GM18867 (cell line): Measurements from ENCODE around the gene CEACAM8.
"Not testable (repeated sequence)": the region's sequence is repeated elsewhere in the genome, so short reads cannot be mapped to it uniquely, and the experiment has no call there.

Experiments
- ATAC-seq: cut with Tn5 transposase; IDR thresholded peaks from one replicate; pipeline ENCODE4 v1.9.1; 2021; ENCODE audit warnings: mild to moderate bottlenecking, moderate library complexity; ENCODE audit not compliant: unreplicated experiment

The CEACAM8 gene

DNA sequence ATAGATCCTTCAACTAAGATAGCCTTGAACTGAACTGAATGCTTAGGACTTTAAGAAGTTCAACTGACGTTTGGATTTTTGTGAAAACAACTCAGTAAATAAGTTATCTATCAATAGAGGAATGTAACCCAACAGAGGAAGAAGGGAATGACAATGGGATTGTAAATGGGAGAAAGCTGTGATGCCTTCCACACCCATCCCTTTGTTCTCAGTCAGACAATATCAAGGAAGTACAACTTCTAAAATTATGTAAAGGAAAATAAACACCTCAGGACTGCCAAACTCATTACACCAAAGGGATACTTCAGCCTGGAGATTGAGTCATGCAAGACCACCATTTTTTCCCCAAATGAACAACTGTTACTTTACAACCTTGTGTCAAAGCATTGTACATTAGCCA, 21.1 kb downstream of the CEACAM8 start:
- no peak for ATAC-seq

DNA sequence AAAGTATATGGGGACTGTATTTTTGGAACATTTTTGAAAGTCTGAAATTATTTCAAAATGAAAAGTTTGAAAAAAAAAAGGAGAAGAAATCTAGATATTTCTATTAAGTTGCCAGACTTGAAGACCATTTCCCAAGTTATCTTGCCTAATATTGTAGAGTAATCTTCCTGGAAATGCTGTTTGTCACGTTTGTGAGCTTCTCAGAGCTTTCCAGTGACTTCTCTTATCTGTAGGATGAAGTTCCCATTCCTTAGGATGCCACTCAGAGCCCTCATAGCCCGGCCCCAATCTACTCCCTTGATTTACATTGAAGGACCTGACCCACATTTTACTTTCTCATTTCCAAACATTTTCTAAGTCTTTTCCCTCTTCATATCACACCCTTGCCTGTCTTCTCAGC, 23.6 kb downstream of the CEACAM8 start:
- no peak for ATAC-seq

DNA sequence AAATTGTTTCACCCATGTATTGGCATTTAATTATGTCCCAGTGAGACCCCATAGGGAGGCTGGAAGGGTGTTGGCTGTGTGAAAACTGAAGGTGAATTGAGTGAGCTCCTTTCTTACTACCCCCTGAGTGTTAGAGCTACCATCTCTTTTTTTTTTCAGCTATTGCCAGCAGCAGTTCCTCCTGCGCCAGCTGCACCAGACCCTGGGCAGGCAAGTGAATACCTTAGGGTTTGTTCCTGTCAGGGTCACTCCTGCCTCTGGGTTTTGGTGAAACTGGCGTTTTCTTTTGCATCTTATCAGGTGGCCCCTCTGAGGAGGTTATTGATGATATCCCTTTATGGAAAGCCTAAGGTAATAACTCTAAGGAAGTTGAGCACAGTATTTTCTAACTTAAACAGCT, 25.5 kb downstream of the CEACAM8 start:
- no peak for ATAC-seq

DNA sequence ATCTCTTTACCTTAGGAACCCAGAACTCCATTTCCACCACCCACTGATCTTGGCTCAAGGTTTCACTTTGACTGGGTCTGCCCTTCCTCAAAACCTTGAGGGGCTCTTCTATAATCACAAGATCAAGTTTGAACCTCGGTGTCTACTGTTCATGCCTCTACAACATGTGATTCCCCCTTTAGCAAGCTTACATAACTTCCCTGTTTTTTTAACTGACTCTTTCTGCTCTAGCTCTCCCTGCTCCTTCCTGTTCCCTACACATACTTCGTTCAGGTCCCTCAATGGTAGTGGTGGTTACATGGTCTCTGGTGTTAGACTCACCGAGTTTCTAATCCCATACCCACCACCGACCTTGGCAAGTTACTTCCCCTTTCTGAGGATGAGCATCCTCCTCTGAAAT, 26.7 kb downstream of the CEACAM8 start:
- ATAC-seq = no peak

DNA sequence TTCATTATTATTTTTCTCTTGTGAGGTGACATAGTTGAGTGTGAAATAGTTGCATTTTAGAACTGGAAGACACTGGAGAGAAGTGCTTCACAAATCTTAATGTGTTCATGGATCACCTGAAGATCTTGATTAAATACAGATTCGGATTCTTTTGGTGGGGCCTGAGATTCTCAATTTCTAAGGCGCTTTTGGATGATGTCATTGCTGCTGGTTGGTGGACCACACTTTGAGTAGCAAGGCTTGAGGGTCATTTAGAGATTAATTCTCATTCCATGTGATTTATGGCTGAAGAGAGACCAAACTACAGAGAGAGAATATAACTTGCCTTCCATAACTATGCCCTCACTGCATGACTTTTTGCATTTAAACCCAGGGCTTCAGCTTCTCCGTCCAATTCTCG, 27.2 kb downstream of the CEACAM8 start:
- no peak for ATAC-seq

DNA sequence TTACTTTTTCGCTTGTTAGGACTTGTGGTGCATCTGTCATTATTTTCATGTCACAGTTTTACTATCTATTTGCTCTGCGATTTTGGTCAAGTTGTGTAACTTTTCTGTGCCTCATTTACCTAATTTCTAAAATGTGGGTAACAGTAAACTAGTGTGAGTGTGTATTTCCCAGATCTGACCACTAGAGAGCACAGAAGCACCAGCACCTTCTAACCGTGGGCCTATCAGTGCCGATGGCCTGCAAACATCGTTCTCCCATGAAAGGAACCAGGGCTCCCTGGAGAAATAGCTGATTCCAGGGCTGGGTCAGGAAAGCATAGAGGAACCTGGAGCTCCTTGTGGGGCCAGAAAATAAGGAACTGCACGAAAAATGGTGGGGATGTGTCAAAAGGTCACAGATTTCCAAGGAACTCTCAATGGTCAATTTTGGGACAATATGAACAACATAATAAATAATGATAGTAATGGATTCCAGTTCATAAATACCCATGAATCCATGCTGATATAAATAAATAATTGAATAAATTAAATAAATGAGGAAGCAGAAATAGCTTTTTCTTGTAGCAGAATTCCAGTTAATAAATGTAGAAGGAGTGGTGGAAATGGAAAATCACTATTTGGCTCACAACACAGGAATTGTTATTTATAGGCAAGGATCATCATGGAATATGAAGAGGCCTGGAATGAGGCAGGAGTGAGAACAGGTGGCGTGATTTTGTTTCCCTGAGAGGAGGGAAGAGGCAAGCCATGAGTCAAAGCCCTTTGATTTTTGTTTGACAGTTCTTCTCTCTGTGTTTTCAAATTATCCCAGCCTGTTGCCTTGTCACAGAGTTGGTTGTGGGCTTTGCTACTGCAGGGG, 31.1 kb downstream of the CEACAM8 start:
- ATAC-seq = peak; percentile 51

DNA sequence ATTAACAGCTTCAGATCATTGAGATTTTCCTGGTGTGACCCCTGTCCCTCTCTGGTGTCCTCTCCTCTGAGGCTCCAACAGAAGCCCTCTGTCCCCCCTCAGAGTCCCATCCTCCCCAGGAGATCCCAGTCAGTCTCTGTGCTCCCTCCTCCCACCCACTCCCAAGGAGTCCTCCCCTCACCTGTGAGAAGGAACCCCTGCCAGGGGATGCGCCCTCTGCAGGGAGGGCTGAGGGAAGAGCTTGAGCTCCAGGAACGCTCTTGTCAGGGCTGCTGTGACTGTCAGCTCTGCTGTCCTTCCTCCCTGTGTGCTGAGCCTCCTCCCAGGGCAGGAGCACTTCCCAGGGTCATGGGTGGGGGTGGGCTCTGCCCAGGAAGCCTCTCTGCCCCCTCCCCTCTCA, 33.2 kb downstream of the CEACAM8 start:
- ATAC-seq = no peak

DNA sequence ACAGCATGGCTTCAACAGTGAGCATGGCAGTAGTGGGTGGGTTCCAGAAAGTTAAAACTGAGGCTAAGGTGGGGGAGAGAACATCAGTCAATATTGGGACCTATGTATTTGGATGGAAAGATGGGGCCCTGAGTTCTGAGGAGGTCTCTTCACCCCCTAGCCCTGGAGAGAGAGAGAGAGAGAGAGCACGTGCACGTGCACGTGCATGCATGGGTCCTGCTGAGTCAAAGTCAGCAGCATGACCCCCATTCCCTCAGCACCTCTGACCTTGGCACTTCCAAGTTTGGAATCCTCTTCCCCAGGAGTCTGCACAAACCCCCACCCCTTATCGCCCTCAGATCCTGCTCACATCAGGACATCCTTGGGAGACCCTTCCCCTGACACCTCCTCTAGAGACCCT, 34.0 kb downstream of the CEACAM8 start:
- ATAC-seq = no peak

DNA sequence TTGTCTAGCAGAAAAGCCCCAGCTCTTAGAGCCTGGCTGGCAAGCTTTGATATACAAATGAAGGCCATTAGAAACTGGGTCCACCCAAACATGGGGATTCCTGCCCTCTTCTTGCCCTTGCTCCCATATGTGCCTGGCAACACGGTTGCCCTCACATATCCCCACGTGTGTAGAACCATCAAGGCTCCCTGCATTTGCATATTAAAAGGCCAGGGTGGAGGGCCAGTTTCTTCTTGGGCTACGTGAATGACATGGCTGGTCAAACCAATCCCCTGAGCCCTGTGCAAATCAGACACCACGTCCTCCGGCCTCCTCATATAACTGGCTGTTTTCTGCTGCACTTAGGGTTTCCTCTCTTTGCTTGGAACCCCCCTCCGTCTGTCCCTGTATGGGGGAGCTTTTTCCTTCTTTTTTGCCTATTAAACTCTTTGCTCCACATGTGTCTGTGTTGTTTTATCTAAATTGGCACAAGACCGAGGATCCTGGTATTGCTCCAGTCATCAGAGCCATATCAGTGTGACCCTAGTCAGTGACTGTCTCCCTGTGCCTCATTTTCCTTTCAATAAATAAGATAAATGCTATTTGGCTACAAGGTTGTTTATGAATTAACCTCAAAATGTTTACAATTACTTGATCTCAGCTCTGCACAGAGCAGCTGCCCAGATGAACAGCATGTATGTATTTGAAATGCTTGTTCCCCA, 36.1 kb downstream of the CEACAM8 start:
- ATAC-seq = no peak

DNA sequence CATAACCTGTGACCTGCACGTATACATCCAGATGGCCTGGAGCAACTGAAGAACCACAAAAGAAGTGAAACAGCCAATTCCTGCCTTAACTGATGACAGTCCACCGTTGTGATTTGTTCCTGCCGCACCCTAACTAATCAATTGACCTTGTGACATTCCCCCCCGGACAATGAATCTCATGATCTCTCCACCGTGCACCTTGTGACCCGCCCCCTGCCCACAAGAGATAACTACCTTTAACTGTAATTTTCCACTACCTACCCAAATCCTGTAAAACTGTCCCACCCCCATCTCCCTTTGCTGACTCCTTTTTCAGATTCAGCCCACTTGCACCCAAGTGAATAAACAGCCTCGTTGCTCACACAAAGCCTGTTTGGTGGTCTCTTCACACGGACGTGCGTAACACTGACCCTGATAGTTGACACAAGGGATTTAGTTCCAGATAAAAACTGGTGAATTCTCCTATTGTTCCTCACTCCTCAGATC, 37.3 kb downstream of the CEACAM8 start:
- ATAC-seq = not testable (repeated sequence)

DNA sequence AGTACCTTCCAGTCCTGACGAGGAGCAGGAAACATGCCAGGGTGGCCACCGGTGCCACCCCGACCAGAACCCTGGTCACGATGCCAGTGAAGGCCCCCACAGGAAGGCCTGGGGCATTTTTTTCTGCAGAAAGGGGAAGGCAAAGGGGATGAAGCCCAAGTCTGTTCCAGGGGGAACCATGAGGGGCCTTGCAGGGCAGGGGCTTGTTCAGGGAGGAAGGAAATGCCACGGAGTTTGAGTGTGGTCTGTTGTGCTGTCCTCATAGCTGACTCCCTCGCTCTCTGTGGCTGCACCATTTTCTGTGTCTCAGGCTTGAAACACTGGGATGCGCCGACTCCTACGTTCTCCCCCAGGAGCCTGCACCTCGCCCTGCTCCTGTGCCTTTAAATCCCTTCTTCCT, 38.9 kb downstream of the CEACAM8 start:
- ATAC-seq = no peak

DNA sequence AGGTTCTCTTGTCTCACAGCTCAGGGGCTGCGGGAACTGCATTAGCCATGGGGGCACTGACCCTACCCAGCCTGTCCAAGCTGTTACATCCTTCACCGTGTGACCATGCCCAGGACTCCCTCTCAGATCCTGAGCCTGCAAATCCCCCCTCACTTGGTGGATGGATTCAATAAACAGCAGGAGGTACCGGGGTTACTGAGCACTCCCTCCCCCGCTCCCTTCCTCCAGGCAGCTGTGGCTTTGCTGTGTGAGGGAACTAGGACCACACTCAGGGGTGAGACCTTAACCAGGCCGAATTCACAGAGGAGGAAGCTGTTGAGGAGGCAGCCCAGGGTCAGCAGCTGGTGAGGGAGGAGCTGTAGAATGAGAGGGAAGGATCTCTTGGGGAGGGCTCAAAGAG, 39.4 kb downstream of the CEACAM8 start:
- no peak for ATAC-seq

DNA sequence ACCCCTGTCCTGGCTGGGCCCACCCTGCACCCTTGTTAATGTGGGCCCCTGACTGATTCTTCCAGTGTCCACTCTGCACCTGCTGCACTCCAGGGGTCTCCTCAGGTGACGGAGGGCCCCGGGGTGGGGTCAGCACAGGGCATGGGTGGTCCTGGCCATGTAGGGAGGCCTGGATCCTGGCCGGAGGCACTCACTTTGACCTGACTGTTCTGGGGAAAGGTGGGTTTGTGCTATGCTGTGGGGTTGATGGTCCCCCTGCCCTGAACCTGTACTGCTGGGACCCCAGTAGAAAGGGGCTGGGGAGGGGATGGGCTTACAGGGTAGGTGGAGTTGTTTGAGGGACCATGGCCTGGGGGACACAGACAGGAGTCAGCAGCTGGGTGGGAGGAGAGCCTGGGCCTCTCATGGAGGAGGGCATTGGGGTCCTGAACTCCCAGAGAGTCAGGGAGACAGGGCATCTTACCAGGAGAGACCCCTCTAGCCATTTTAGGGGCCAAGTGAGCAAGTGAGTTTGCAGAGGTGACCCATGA, 40.6 kb downstream of the CEACAM8 start:
- ATAC-seq = no peak

DNA sequence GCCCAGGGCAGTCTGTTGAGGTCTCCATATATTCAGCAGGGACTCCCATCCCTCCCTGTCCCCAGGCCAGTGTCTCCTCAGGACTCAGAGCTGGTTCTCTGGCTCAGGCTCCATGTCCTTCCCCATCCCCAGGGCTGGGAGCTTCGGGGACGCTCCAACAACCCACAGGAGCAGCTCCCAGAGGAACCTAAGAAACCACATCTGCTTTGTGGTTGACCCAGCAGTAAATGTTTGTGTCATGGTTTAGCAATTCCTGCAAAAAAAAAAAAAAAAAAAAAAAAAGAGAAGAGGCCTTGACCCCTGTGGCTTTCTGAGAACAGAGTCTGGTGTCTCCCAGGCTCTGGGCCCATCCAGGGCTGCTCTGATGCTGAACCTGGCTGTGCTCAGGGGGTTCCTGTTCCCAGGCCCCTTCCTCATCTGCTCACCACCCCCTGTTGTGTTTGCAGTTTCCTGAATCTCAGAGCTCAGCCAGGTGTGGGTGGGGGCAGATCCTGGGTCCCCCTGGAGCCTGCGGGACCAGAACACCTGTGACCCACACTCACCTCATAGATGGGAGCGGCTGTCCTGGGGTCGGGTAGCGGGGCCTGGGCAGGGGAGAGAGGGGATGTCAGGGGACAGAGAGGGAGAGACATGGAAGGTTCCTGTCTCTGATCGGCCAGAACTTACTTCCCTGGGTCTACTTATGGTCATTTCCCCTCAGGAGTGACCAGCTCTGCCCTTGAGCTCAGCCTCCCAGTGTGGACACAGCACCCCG, 41.3 kb downstream of the CEACAM8 start:
- no peak for ATAC-seq

DNA sequence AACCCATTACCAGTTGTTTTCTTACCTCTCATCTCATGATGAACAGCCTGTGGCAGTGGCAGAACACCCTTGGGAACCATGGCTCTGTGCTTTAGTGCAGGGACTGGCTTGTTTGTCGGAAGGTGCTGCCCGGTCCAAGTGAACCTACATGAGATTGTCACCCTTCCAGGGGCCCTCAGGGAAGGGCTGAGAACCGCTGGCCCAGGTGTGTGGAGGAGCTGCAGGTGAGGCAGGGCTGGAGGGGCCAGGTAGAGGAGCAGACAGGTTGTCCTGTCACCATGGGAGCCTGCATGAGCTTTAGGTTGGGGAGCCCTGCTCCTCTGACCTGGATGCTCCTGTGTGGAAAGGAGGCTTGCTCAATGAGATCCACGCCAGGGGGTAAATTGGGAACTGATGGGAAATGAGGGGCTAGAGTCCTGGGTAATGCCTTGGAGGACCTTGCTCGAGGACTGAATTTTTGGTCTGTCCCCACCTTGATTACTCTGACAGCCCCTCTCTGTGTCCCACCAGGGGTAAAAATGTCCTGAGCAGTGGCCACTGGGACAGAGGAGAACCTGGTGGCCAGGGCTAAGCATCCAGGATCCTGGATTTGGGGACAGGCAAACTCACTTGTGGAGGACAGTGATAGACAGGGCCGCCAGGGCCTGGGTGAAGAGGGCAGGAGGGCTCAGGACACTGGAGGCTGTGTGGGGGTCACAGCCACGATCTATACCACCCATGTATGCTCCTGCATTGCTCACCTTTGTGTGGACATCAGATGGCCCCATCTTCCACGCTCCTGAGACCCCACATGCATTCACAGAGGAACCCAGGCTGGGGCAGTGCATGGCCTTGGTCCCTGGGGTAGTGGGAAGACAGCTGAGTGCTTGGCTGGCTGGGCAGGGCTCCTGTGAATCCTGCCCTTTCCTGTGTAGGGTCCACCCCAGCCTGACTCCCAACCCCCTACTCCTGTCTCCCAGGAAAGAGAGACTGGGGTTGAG, 42.3 kb downstream of the CEACAM8 start:
- ATAC-seq = no peak

DNA sequence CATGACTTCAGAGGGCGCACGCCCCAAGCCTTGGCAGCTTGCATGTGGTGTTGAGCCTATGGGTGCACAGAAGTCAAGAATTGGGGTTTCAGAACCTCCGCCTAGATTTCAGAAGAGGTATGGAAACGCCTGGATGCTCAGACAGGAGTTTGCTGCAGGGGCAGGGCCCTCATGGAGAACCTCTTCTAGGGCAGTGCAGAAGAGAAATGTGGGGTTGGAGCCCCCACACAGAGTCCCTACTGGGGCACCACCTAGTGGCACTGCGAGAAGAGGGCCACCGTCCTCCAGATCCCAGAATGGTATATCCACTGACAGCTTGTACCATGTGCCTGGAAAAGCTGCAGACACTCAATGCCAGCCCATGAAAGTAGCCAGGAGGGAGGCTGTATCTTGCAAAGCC, 44.2 kb downstream of the CEACAM8 start:
- ATAC-seq = not testable (repeated sequence)

DNA sequence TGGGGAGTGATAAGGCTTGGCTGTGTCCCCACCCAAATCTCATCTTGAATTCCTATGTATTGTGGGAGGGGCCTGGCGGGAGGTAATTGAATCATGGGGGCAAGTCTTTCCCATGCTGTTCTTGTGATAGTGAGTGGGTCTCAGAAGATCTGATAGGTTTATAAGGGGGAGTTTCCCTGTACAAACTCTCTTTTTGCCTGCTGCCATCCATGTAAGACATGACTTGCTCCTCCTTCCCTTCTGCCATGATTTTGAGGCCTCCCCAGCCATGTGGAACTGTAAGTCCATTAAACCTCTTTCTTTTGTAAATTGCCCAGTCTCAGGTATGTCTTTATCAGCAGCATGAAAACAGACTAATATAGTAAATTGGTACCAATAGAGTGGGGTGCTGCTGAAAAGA, 45.7 kb downstream of the CEACAM8 start:
- not testable (repeated sequence) for ATAC-seq

DNA sequence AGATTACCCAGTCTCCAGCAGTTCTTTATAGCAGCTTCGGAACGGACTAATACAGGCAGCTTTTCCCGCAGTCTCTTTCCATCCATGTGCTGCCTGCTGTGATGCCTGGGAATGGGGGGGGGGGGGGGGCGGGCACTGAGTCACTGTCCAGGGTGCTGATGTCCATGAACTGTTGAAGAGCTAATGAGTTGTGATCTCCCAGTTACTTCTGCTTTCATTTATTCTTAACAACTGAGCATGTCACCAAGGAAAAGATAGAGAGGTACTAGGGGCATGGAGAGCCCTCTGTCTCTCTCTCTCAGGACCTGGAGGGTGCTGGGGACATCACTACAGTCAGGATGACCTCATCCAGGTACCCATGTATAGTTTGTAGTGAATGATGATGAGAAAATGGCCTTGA, 46.2 kb downstream of the CEACAM8 start:
- ATAC-seq = no peak

DNA sequence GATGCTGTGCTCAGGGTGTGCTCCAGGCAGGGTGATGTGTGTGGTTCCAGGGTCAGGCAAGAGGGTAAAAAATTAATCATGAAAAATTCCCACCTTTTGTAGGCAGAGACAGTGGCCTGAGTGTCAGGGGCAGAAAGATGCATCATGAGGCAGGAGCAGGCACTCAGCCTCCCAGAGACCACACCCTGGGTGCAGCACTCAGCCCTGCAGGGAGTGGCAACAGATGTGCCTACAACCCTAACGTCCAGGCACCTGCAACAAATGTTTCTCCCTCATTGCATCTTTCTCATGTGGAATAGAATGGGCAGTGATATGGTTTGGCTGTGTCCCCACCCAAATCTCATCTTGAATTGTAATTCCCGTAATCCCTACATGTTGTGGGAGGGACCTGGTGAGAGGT, 46.8 kb downstream of the CEACAM8 start:
- no peak for ATAC-seq

DNA sequence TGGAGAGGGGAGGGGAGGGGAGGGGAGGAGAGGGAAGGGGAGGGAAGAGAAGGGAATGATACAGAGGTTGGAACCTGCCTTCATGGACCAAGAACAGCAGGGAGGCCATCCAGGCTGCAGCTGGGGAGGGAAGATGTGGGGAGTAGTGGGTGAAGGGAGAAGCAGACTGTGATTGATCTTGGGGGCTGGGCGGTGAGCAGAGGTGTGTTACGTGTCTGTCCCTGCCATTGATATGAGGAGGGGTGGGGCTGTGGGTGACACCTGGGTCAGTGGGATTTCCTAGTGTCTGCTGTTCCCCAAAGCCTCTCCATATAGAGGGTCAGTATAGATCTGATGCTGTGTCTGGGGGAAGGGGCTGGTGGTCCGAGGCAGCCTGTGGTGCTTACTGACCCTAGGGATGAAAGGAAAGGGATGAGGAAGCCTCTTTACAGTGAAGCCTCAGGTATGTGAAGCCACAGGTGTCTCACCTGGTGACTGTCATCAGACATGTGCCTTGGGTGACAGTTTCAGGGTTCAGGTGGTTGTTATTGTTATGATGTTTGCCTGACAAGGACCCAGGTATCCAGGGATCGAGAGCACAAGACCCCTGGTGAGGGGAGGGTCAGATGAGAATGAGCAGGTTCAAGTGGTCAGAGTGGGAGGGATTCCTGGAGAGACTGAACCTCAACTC, 47.8 kb downstream of the CEACAM8 start:
- ATAC-seq = no peak
